SK-N-SH (cell line): ENCODE results near the gene TBX1.

Experiments used
- CTCF ChIP-seq: fragments of 200-600 bp; sonication (generic); IDR thresholded peaks from 2 replicates; pipeline ENCODE4 v1.6.1; 2017; ENCODE audit warnings: antibody characterized with exemption, mild to moderate bottlenecking, moderate library complexity
- EP300 ChIP-seq, 2 experiments: IDR thresholded peaks; 2 replicates each; pipeline versions ENCODE4 v1.4.0 to v1.6.1; 2012; ENCODE audit warnings: borderline replicate concordance in 1 of 2, low read depth in 1 of 2, low read length in 1 of 2
- EZH2phosphoT487 ChIP-seq: fragments of 200-600 bp; sonication (generic); IDR thresholded peaks from 2 replicates; pipeline ENCODE4 v1.6.1; 2017; ENCODE audit warnings: low read depth, mixed run types, mild to moderate bottlenecking, antibody characterized with exemption, moderate library complexity, borderline replicate concordance
- MAX ChIP-seq: IDR thresholded peaks from 2 replicates; pipeline ENCODE4 v1.4.0; 2012; ENCODE audit warnings: low read depth
- MXI1 ChIP-seq: IDR thresholded peaks from 2 replicates; pipeline ENCODE4 v1.6.1; 2012; ENCODE audit warnings: mild to moderate bottlenecking, low read depth, low read length, improper control_type of control experiment
- REST ChIP-seq: IDR thresholded peaks from 2 replicates; pipeline ENCODE4 v1.6.1; 2012; ENCODE audit warnings: mild to moderate bottlenecking, low read depth, low read length, moderate library complexity
- SMC3 ChIP-seq: IDR thresholded peaks from 2 replicates; pipeline ENCODE4 v1.6.1; 2012; ENCODE audit warnings: low read depth, low read length, improper control_type of control experiment
- TEAD4 ChIP-seq: IDR thresholded peaks from 2 replicates; pipeline ENCODE4 v1.4.0; 2012; ENCODE audit warnings: mild to moderate bottlenecking, borderline replicate concordance; ENCODE audit not compliant: insufficient read depth
- USF2 ChIP-seq: fragments of 150-350 bp; IDR thresholded peaks from 2 replicates; pipeline ENCODE4 v1.6.1; 2017; ENCODE audit warnings: antibody characterized with exemption, low read length, low read depth, borderline replicate concordance

- TF ChIP-seq CTCF (no peak), MXI1 (no peak), MAX (no peak), REST (no peak), EZH2phosphoT487 (no peak), EP300 (IDR thresholded peaks at IDR 0.05; ENCODE audit: borderline replicate concordance in 1 of 2, low read depth in 1 of 2, low read length in 1 of 2) (no peak), TEAD4 (no peak), SMC3 (no peak), USF2 (no peak)
These were observed 21.1 kb upstream of the TBX1 start for GRCh38 chr22:19739448-19739895.
